Mucosa of descending colon (tissue), 3 donors: ENCODE results near the gene SPART. TPM values are rescaled to one million over a fixed set of nuclear protein-coding genes. Genes with fewer than 3 reads are reported as not detected.

Experiments
- ATAC-seq: fragments of 200-7000 bp; cut with Tn5 transposase; one replicate; pipeline ENCODE4 v1.9.1; 2020; ENCODE audit warnings: mild to moderate bottlenecking, moderate library complexity
- DNase-seq, 3 donors: peaks; one replicate each; pipeline ENCODE4 v3.0.0-alpha.2; 2020
- H3K36me3 ChIP-seq: fragments of 200-600 bp; one replicate; pipeline ENCODE4 v1.8.0; 2021; ENCODE audit warnings: low read depth, mild to moderate bottlenecking
- H3K4me1 ChIP-seq: fragments of 200-600 bp; one replicate; pipeline ENCODE4 v1.8.0; 2021; ENCODE audit warnings: low read depth, mild to moderate bottlenecking
- H3K4me3 ChIP-seq: fragments of 200-600 bp; one replicate; pipeline ENCODE4 v1.8.0; 2021; ENCODE audit warnings: mild to moderate bottlenecking
- H3K9me3 ChIP-seq: fragments of 200-600 bp; one replicate; pipeline ENCODE4 v1.8.0; 2021; ENCODE audit warnings: mild to moderate bottlenecking
- CTCF ChIP-seq: fragments of 200-600 bp; IDR thresholded peaks from one replicate; pipeline ENCODE4 v1.8.0; 2022; ENCODE audit warnings: antibody characterized with exemption, mild to moderate bottlenecking
- intact Hi-C, 2 donors: fragments of 100-400 bp; cut with DNase I in 1 of 2; cut with micrococcal nuclease in 1 of 2; formaldehyde crosslinking; loops; one replicate each; pipeline versions ENCODE4 v1.11.0 to v1.11.1; 2022; cut with DNase I, micrococcal nuclease
- total RNA-seq, 3 donors: library from RNA; stranded (reverse); fragmentation: NEBNext Ultra II Directional in 2 of 3; extraction: Animal tissue kit (Norgen Biotek cat#: 25700) in 2 of 3; gene quantifications; one replicate each; pipeline versions ENCODE4 v1.2.1 to v1.2.4, GENCODE V29; 2021 to 2023
- donor health status: DM: no; HTN: no; CAD: no; lungs with moderate emphysema.
- donor health status: DM: no; HTN: no; CAD: no.
- donor health status: DM: no; HTN: yes; CAD: no.

SPART gene
- total RNA-seq, 3 donors from 2014 or later = 6.0 to 93.4 (median 13.4) TPM

GRCh38 chr13:36344886-36345437 is 1.2 kb downstream of the SPART start:
- DNase-seq (peak in 1 of 3 donors; percentile 6), ATAC-seq (no peak)
- Histone ChIP-seq H3K9me3 (no peaks in the 10 kb centered on the region), H3K36me3 (no peaks in the 10 kb centered on the region), H3K4me3 (peak overlapping the region; percentile 20), H3K4me1 (peaks cover 2% of the 10 kb centered on the region)
- intact Hi-C loops = no loop called here
- TF ChIP-seq CTCF = no peak

- Histone ChIP-seq H3K4me3 (no peak overlapping the region), H3K36me3 (no peaks in the 10 kb centered on the region), H3K4me1 (peaks cover 2% of the 10 kb centered on the region), H3K9me3 (no peaks in the 10 kb centered on the region)
- DNase-seq (no peak), ATAC-seq (no peak)
- no peak for TF ChIP-seq CTCF
- intact Hi-C loops = no loop called here
Observed at GRCh38 chr13:36344173-36344572, 2.0 kb downstream of the SPART start.

- ATAC-seq = no peak
Observed at GRCh38 chr13:36343766-36344165, 2.4 kb downstream of the SPART start.

GRCh38 chr13:36342715-36343114 is 3.5 kb downstream of the SPART start:
- Histone ChIP-seq H3K4me3 (no peak overlapping the region), H3K4me1 (peaks cover 2% of the 10 kb centered on the region), H3K9me3 (no peaks in the 10 kb centered on the region), H3K36me3 (no peaks in the 10 kb centered on the region)
- ATAC-seq (no peak), DNase-seq (no peak)
- intact Hi-C loops = no loop called here
- no peak for TF ChIP-seq CTCF

More at GRCh38 chr13:36343766-36344165, 2.4 kb downstream of the SPART start:
- no peak for TF ChIP-seq CTCF
- no peak overlapping the region for H3K4me3 ChIP-seq
- DNase-seq = no peak
- no peaks in the 10 kb centered on the region for H3K9me3 ChIP-seq
- no peaks in the 10 kb centered on the region for H3K36me3 ChIP-seq
- peaks cover 2% of the 10 kb centered on the region for H3K4me1 ChIP-seq
- intact Hi-C loops = no loop called here

GRCh38 chr13:36341718-36342117 is 4.5 kb downstream of the SPART start:
- Histone ChIP-seq H3K4me3 (no peak overlapping the region), H3K4me1 (peaks cover 2% of the 10 kb centered on the region), H3K36me3 (no peaks in the 10 kb centered on the region), H3K9me3 (no peaks in the 10 kb centered on the region)
- ATAC-seq = no peak
- intact Hi-C loops = no loop called here
- no peak for DNase-seq
- no peak for TF ChIP-seq CTCF
